Kidney tubule cell (primary cell): ENCODE data around the gene OVOL1.
"Not testable (repeated sequence)": the region's sequence is repeated elsewhere in the genome, so short reads cannot be mapped to it uniquely, and the experiment has no call there.

ENCODE experiments used
- DNase-seq: peaks from one replicate; pipeline ENCODE4 v3.0.0-alpha.2; 2018; ENCODE audit warnings: low spot score

Gene OVOL1

GRCh38 chr11:65816696-65817095 lies 29.8 kb downstream of the OVOL1 start:
- no peak for DNase-seq

- DNase-seq, result no peak
These were observed 30.5 kb downstream of the OVOL1 start for GRCh38 chr11:65817312-65817834.

- peak; percentile 86 for DNase-seq
These were observed 31.2 kb downstream of the OVOL1 start for GRCh38 chr11:65817835-65818680.

- DNase-seq, result no peak
These were observed 34.2 kb downstream of the OVOL1 start for GRCh38 chr11:65821107-65821506.

GRCh38 chr11:65822776-65823528 lies 36.1 kb downstream of the OVOL1 start:
- no peak for DNase-seq

- no peak for DNase-seq
These were observed 40.3 kb downstream of the OVOL1 start for GRCh38 chr11:65826984-65827735.

- no peak for DNase-seq
These were observed 42.6 kb downstream of the OVOL1 start for GRCh38 chr11:65829459-65829858.

GRCh38 chr11:65832231-65832630 lies 45.4 kb downstream of the OVOL1 start:
- not testable (repeated sequence) for DNase-seq

DNA sequence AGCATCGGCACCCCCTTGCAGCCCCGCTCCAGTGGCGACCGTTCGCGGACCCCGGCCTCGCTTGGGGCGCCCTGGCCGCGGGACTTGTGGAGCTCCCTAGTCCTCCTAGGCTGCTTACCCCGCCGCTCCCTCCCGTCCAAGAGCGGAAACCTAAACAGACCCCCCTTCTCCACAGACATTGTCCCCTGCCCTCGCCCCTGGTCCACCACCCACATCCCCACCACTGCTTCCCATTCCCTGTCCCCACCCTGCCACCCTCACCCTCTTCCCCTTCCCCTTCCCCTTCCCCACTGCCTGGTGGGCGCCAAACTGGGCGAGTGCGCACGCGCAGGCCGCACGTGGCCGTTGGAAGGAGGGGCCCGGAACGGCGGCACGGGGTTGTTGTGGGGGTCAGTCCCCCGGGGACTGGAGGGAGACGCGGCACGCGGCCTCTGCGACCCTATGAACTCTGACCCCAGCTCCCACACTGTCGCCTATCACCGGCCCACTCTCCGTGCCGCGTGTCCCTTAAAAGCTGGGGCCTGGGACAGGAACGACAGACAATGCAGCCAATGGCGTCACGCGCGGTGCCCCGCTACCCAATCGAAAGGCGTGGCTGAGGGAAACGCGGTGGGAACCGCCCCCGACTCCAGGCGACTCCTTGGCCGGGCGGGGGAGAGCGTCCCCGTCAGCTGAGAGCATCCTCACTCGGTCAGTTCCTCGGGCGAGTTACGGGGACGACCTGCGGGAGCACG lies 46.6 kb downstream of the OVOL1 start, which contains the start of gene SNX32:
Gene SNX32, plus strand, starts transcription at position 667 of the 734 bp plus-strand sequence. CDS start 103 bp downstream, outside the sequence.
- peak; percentile 87 for DNase-seq

- no peak for DNase-seq
These were observed 47.3 kb downstream of the OVOL1 start for GRCh38 chr11:65834202-65834601.

GRCh38 chr11:65842144-65842543 lies 55.3 kb downstream of the OVOL1 start:
- DNase-seq, result no peak

- DNase-seq, result no peak
These were observed 56.9 kb downstream of the OVOL1 start for GRCh38 chr11:65843811-65844210.

DNA sequence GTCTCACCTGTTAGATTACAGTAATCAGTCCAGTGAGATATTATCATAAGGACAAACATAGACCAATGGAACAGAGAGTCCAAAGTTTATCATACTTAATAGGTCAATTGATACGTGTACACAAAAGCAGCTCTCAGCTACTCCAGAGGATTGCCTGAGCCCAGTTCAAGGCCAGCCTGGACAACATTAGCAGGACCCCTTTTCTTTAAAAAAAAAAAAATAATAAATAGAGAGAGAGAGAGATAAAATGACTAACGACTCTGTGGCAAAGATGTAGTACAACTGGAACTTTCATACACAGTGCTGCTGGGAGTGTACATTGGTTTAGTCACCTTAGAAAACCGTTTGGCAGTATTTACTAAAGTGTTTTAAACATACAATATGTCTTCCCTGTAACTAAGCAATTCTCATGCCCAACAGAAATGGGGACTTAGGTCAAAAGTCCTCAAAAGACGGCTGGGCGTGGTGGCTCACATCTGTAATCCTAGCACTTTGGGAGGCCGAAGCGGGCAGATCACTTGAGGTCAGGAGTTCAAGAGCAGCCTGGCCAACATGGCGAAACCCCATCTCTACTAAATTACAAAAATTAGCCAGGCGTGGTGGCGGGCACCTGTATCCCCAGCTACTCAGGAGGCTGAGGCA lies 57.5 kb downstream of the OVOL1 start:
- no peak for DNase-seq
